ENCODE results near the gene RABL2B. TPM values are rescaled to one million over a fixed set of nuclear protein-coding genes. Genes with fewer than 3 reads are reported as not detected.

The RABL2B gene
- total RNA-seq, 1 experiment from 2014 or later = 6.6 TPM

DNA sequence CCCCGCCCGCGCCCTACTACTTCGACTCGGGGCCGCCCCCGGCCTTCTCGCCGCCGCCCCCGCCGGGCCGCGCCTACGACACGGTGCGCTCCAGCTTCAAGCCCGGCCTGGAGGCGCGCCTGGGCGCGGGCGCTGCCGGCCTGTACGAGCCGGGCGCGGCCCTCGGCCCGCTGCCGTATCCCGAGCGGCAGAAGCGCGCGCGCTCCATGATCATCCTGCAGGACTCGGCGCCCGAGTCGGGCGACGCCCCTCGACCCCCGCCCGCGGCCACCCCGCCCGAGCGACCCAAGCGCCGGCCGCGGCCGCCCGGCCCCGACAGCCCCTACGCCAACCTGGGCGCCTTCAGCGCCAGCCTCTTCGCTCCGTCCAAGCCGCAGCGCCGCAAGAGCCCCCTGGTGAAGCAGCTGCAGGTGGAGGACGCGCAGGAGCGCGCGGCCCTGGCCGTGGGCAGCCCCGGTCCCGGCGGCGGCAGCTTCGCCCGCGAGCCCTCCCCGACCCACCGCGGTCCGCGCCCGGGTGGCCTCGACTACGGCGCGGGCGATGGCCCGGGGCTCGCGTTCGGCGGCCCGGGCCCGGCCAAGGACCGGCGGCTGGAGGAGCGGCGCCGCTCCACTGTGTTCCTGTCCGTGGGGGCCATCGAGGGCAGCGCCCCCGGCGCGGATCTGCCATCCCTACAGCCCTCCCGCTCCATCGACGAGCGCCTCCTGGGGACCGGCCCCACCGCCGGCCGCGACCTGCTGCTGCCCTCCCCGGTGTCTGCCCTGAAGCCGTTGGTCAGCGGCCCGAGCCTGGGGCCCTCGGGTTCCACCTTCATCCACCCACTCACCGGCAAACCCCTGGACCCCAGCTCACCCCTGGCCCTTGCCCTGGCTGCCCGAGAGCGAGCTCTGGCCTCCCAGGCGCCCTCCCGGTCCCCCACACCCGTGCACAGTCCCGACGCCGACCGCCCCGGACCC, 62.9 kb downstream of the RABL2B start:
- Histone ChIP-seq H3K4me3 (ENCODE audit: low read length) (no peak overlapping the region), H3K27me3 (ENCODE audit: low read length) (no peaks in the 10 kb centered on the region), H3K36me3 (ENCODE audit: low read depth, low read length) (no peaks in the 10 kb centered on the region), H3K4me1 (ENCODE audit: insufficient read depth, low read length) (no peaks in the 10 kb centered on the region), H3K9ac (ENCODE audit: low read length) (no peak overlapping the region), H4K20me1 (ENCODE audit: low read length) (no peaks in the 10 kb centered on the region), H2AFZ (ENCODE audit: low read length) (no peak overlapping the region), H3F3A (ENCODE audit: low read length, unreplicated experiment) (no peaks in the 10 kb centered on the region), H3K9me3 (ENCODE audit: low read length) (no peaks in the 10 kb centered on the region), H3K27ac (ENCODE audit: low read length) (no peak overlapping the region), H3K9me2 (replicated peaks; ENCODE audit: low read length) (no peaks in the 10 kb centered on the region), H3K79me2 (ENCODE audit: low read length) (no peaks in the 10 kb centered on the region), H3K4me2 (ENCODE audit: low read length) (no peak overlapping the region)
- BruUV-seq (replicated peaks) = no TSS peak
- DNase-seq (no peak), ATAC-seq (no peak)
- no peak for TF ChIP-seq EZH2phosphoT487 (IDR thresholded peaks at IDR 0.05; ENCODE audit: borderline replicate concordance, low read length)
- TF ChIP-seq EZH2 (IDR thresholded peaks at IDR 0.05; ENCODE audit: low read length, unreplicated experiment) = no peak
- TF ChIP-seq, protein P1, sequence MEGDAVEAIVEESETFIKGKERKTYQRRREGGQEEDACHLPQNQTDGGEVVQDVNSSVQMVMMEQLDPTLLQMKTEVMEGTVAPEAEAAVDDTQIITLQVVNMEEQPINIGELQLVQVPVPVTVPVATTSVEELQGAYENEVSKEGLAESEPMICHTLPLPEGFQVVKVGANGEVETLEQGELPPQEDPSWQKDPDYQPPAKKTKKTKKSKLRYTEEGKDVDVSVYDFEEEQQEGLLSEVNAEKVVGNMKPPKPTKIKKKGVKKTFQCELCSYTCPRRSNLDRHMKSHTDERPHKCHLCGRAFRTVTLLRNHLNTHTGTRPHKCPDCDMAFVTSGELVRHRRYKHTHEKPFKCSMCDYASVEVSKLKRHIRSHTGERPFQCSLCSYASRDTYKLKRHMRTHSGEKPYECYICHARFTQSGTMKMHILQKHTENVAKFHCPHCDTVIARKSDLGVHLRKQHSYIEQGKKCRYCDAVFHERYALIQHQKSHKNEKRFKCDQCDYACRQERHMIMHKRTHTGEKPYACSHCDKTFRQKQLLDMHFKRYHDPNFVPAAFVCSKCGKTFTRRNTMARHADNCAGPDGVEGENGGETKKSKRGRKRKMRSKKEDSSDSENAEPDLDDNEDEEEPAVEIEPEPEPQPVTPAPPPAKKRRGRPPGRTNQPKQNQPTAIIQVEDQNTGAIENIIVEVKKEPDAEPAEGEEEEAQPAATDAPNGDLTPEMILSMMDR (conservative IDR thresholded peaks at IDR 0.05; ENCODE audit: low read depth, low read length) = no peak
- ChIA-PET POLR2A (ENCODE audit: unreplicated experiment) (no interaction called here), CTCF (no interaction called here)
- intact Hi-C loops (cut with micrococcal nuclease) = no loop called here

DNA sequence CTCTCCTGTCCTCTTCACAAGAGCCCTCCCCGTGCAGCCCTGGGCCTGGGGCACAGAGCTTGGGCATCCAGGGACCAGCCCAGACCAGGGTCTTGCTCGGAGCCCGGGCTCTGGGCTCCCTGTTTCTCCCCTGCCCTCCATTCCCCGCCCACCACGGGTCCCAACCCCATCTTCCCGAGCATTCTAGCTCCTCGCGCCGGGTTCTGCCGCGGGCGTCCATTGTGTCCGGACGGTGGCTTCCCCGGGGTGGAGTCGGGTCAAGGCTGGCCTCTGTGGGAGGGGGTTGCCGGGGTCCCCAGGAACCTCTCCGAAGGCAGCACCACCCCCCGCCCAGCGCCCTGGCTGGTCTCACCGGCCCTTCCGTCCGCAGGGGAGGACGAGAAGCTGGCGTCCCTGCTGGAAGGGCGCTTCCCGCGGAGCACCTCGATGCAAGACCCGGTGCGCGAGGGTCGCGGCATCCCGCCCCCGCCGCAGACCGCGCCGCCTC, 63.6 kb downstream of the RABL2B start:
- Histone ChIP-seq H4K20me1 (ENCODE audit: low read length) (no peaks in the 10 kb centered on the region), H3K36me3 (ENCODE audit: low read depth, low read length) (no peaks in the 10 kb centered on the region), H3K79me2 (ENCODE audit: low read length) (no peaks in the 10 kb centered on the region), H3K27ac (ENCODE audit: low read length) (no peak overlapping the region), H3K9ac (ENCODE audit: low read length) (no peak overlapping the region), H3K9me2 (replicated peaks; ENCODE audit: low read length) (no peaks in the 10 kb centered on the region), H3K4me3 (ENCODE audit: low read length) (no peak overlapping the region), H3K4me2 (ENCODE audit: low read length) (no peak overlapping the region), H3F3A (ENCODE audit: low read length, unreplicated experiment) (no peaks in the 10 kb centered on the region), H3K4me1 (ENCODE audit: insufficient read depth, low read length) (no peaks in the 10 kb centered on the region), H2AFZ (ENCODE audit: low read length) (no peak overlapping the region), H3K9me3 (ENCODE audit: low read length) (no peaks in the 10 kb centered on the region), H3K27me3 (ENCODE audit: low read length) (no peaks in the 10 kb centered on the region)
- BruUV-seq (replicated peaks) = no TSS peak
- POLR2A ChIA-PET (ENCODE audit: unreplicated experiment) = no interaction called here
- CTCF ChIA-PET = no interaction called here
- ATAC-seq (no peak), DNase-seq (no peak)
- intact Hi-C loops (cut with micrococcal nuclease) = no loop called here
- TF ChIP-seq, protein P1 (conservative IDR thresholded peaks at IDR 0.05; ENCODE audit: low read depth, low read length) = no peak
- TF ChIP-seq EZH2phosphoT487 (IDR thresholded peaks at IDR 0.05; ENCODE audit: borderline replicate concordance, low read length) (no peak), EZH2 (IDR thresholded peaks at IDR 0.05; ENCODE audit: low read length, unreplicated experiment) (no peak)

DNA sequence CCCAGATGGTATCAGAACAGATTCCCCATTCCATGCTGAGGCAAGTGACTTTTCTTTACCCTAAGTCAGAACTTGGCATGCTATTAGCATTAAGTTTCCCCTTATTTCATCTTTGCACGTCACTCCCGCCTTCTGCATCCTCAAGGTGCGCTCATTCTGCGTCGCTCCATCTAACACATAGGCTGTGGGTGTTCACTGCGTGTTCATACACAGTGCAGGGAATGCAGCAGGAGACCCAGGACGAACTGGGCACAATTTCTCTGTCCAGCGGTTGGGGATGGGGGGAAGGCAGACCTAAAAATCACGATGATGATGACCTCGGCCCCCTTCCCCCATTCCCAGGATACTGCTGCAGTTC, 65.1 kb downstream of the RABL2B start:
- no peaks in the 10 kb centered on the region for H3K4me1 ChIP-seq (ENCODE audit: insufficient read depth, low read length)
- POLR2A ChIA-PET (ENCODE audit: unreplicated experiment) = no interaction called here
- no peaks in the 10 kb centered on the region for H3F3A ChIP-seq (ENCODE audit: low read length, unreplicated experiment)
- H3K9me3 ChIP-seq (ENCODE audit: low read length) = no peaks in the 10 kb centered on the region
- TF ChIP-seq EZH2phosphoT487 (IDR thresholded peaks at IDR 0.05; ENCODE audit: borderline replicate concordance, low read length) = no peak
- no peaks in the 10 kb centered on the region for H3K36me3 ChIP-seq (ENCODE audit: low read depth, low read length)
- ATAC-seq = no peak
- H3K9ac ChIP-seq (ENCODE audit: low read length) = no peak overlapping the region
- no peak overlapping the region for H2AFZ ChIP-seq (ENCODE audit: low read length)
- H3K27me3 ChIP-seq (ENCODE audit: low read length) = no peaks in the 10 kb centered on the region
- no peak overlapping the region for H3K27ac ChIP-seq (ENCODE audit: low read length)
- H3K4me3 ChIP-seq (ENCODE audit: low read length) = no peak overlapping the region
- CTCF ChIA-PET = no interaction called here
- H3K79me2 ChIP-seq (ENCODE audit: low read length) = no peaks in the 10 kb centered on the region
- no peaks in the 10 kb centered on the region for H4K20me1 ChIP-seq (ENCODE audit: low read length)
- H3K4me2 ChIP-seq (ENCODE audit: low read length) = no peak overlapping the region
- intact Hi-C loops (cut with micrococcal nuclease) = no loop called here
- no TSS peak for BruUV-seq (replicated peaks)
- no peak for DNase-seq
- H3K9me2 ChIP-seq (replicated peaks; ENCODE audit: low read length) = no peaks in the 10 kb centered on the region
